ENCODE measurements around the gene STK32C.

GRCh38 chr10:132275426-132276178 lies 32.1 kb downstream of the STK32C start:
- no peak for TF ChIP-seq CTCF (IDR thresholded peaks at IDR 0.05)
- TF ChIP-seq EZH2phosphoT487 (IDR thresholded peaks at IDR 0.05): no peak

Measured in neural progenitor cell (in vitro differentiated cells).